Activated T-helper 2 cell treated with anti-CD3 and anti-CD28 coated beads, Interferon-gamma antibody, Interleukin-2, Interleukin-4, amounts not matched to agents 10 μg/mL and 5 μg/mL and 100 μg/mL, durations not matched to agents 14 hours and 24 hours and 36 hours (primary cell): ENCODE results near the gene CACNA2D1. TPM values are rescaled to one million over a fixed set of nuclear protein-coding genes. Genes with fewer than 3 reads are reported as not detected.
"Not testable (repeated sequence)": the region's sequence is repeated elsewhere in the genome, so short reads cannot be mapped to it uniquely, and the experiment has no call there.

Experiments
- DNase-seq: peaks from one replicate; pipeline ENCODE4 v3.0.0; 2021; ENCODE audit warnings: low spot score
- H3K27ac Mint-ChIP-seq: one replicate; pipeline ENCODE4 v1.8.0; 2021; ENCODE audit warnings: mixed read lengths
- H3K27me3 Mint-ChIP-seq: one replicate; pipeline ENCODE4 v1.8.0; 2021; ENCODE audit warnings: low read depth, mixed read lengths
- H3K36me3 Mint-ChIP-seq: one replicate; pipeline ENCODE4 v1.8.0; 2021; ENCODE audit warnings: low read depth, mixed read lengths
- H3K4me1 Mint-ChIP-seq: one replicate; pipeline ENCODE4 v1.8.0; 2021; ENCODE audit warnings: low read depth, mixed read lengths
- H3K4me3 Mint-ChIP-seq: one replicate; pipeline ENCODE4 v1.8.0; 2021; ENCODE audit warnings: low read depth, mild to moderate bottlenecking, moderate library complexity, mixed read lengths
- H3K9me3 Mint-ChIP-seq: one replicate; pipeline ENCODE4 v1.8.0; 2021; ENCODE audit warnings: mixed read lengths
- intact Hi-C: fragments of 100-400 bp; cut with micrococcal nuclease; formaldehyde crosslinking; loops from one replicate; pipeline ENCODE4 v1.15.1; 2023
- total RNA-seq: library from RNA; stranded (reverse); gene quantifications from 2 replicates; pipeline ENCODE4 v1.2.3, GENCODE V29; 2022

The CACNA2D1 gene
- total RNA-seq, 1 donor from 2014 or later, result not detected

- Mint-ChIP-seq H3K4me3 (no peak overlapping the region), H3K27me3 (no peaks in the 10 kb centered on the region), H3K36me3 (no peaks in the 10 kb centered on the region), H3K9me3 (peaks cover 4% of the 10 kb centered on the region), H3K27ac (no peak overlapping the region), H3K4me1 (no peaks in the 10 kb centered on the region)
- intact Hi-C loops, result no loop called here
- no peak for DNase-seq
Observed at GRCh38 chr7:82152858-82153257, 290.7 kb downstream of the CACNA2D1 start.

DNA sequence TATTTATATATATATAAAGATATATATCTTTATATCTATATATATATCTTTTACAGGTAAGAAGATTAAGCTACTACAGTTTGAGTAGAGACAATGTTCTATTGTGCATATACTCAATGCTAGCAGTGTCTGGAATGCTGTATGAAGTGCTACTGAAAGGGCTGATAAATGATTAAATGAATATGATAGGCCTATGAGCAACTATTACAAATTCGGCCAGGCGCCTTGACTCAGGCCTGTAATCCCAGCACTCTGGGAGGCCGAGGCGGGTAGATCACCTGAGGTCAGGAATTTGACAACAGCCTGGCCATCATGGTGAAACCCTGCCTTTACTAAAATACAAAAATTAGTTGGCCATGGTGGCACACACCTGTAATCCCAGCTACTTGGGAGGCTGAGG is 297.1 kb downstream of the CACNA2D1 start:
- intact Hi-C loops, result no loop called here
- no peaks in the 10 kb centered on the region for H3K27me3 Mint-ChIP-seq
- no peak for DNase-seq
- no peak overlapping the region for H3K4me3 Mint-ChIP-seq
- no peaks in the 10 kb centered on the region for H3K36me3 Mint-ChIP-seq
- H3K4me1 Mint-ChIP-seq, result no peaks in the 10 kb centered on the region
- H3K9me3 Mint-ChIP-seq, result peaks cover 4% of the 10 kb centered on the region
- H3K27ac Mint-ChIP-seq, result no peak overlapping the region

GRCh38 chr7:82142263-82142864 is 301.2 kb downstream of the CACNA2D1 start:
- no peak for DNase-seq
- Mint-ChIP-seq H3K36me3 (no peaks in the 10 kb centered on the region), H3K9me3 (no peaks in the 10 kb centered on the region), H3K4me3 (no peak overlapping the region), H3K4me1 (no peaks in the 10 kb centered on the region), H3K27me3 (no peaks in the 10 kb centered on the region), H3K27ac (no peak overlapping the region)
- intact Hi-C loops, result no loop called here

- no peak for DNase-seq
- no peaks in the 10 kb centered on the region for H3K9me3 Mint-ChIP-seq
- H3K27ac Mint-ChIP-seq, result no peak overlapping the region
- no peaks in the 10 kb centered on the region for H3K36me3 Mint-ChIP-seq
- no peaks in the 10 kb centered on the region for H3K4me1 Mint-ChIP-seq
- H3K27me3 Mint-ChIP-seq, result no peaks in the 10 kb centered on the region
- no peak overlapping the region for H3K4me3 Mint-ChIP-seq
- intact Hi-C loops, result no loop called here
Observed at GRCh38 chr7:82141427-82141826, 302.1 kb downstream of the CACNA2D1 start.

DNA sequence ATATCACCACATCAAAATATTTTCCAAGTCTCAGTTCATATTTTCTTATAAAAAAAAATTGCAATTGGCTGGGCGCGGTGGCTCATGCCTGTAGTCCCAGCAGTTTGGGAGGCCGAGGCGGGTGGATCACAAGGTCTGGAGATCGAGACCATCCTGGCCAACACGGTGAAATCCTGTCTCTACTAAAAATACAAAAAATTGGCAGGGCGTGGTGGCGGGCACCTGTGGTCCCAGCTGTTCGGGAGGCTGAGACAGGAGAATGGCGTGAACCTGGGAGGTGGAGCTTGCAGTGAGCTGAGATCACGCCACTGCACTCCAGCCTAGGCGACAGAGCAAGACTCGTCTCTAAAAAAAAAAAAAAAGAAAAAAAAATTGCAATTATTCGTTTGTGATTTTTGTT is 303.0 kb downstream of the CACNA2D1 start:
- intact Hi-C loops, DNase-seq, H3K4me3 Mint-ChIP-seq, H3K27me3 Mint-ChIP-seq, H3K36me3 Mint-ChIP-seq, H3K9me3 Mint-ChIP-seq, H3K4me1 Mint-ChIP-seq, H3K27ac Mint-ChIP-seq: not testable (repeated sequence)

DNA sequence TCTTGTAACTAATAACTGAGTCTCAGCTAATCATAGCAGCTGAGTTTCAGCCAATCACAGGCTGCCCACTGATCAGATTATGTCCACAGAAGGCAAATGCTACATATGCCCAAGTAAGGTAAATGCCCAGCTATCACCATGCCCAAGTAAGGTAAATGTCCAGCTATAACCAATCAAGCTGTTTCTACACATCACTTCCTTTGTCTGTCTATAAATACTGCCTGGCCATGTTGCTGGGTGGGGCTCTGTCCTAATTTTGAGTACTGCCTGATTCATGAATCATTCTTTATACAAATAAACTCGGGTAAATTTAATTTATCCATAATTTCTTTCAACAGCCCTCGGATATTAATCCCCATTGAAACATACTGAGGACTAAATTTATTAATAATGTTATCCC is 312.4 kb downstream of the CACNA2D1 start:
- no peaks in the 10 kb centered on the region for H3K27me3 Mint-ChIP-seq
- H3K4me3 Mint-ChIP-seq, result no peak overlapping the region
- no peak for DNase-seq
- H3K4me1 Mint-ChIP-seq, result no peaks in the 10 kb centered on the region
- no peaks in the 10 kb centered on the region for H3K9me3 Mint-ChIP-seq
- intact Hi-C loops, result no loop called here
- H3K36me3 Mint-ChIP-seq, result no peaks in the 10 kb centered on the region
- H3K27ac Mint-ChIP-seq, result no peak overlapping the region

DNA sequence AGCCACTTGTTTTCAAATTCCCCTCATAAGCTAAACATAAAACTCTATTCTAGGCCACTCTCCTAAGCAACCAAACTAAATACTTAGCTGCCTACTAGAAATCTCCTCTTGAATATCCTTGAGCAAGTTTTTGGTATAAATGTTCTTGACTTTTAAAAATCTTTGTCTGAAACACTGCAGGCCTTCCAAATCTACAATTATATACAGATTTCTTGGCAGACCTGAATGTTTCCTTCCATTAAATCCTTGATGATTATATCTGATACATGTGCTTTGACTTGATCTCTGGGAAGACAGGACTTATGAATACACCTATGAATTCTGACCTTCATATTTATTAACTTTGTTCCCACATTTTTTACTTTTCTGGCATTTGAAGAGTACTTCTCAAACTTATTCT is 314.5 kb downstream of the CACNA2D1 start:
- H3K9me3 Mint-ChIP-seq, result no peaks in the 10 kb centered on the region
- H3K27ac Mint-ChIP-seq, result no peak overlapping the region
- no peak overlapping the region for H3K4me3 Mint-ChIP-seq
- intact Hi-C loops, result no loop called here
- DNase-seq, result no peak
- no peaks in the 10 kb centered on the region for H3K27me3 Mint-ChIP-seq
- H3K4me1 Mint-ChIP-seq, result no peaks in the 10 kb centered on the region
- H3K36me3 Mint-ChIP-seq, result no peaks in the 10 kb centered on the region

DNA sequence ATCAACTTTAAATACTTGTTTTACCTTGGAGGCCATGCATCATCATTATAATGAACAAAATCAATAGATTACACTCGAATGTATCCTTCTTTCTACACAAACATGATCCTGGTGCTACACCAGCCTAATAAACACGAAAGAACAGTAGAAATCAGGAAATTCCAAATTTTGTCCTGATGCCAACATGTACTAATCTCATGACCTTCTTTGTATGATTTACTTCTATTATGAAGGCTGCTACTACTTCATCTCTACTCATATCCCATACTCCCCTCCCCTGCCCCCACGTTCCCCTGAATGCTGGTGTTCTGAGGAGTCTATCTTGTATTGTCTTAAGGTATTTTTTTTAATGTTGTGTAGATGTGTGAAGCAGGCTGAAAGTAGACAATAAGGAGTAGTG is 315.0 kb downstream of the CACNA2D1 start:
- intact Hi-C loops, result no loop called here
- Mint-ChIP-seq H3K27ac (no peak overlapping the region), H3K36me3 (no peaks in the 10 kb centered on the region), H3K4me1 (no peaks in the 10 kb centered on the region), H3K9me3 (no peaks in the 10 kb centered on the region), H3K27me3 (no peaks in the 10 kb centered on the region), H3K4me3 (no peak overlapping the region)
- DNase-seq, result no peak

DNA sequence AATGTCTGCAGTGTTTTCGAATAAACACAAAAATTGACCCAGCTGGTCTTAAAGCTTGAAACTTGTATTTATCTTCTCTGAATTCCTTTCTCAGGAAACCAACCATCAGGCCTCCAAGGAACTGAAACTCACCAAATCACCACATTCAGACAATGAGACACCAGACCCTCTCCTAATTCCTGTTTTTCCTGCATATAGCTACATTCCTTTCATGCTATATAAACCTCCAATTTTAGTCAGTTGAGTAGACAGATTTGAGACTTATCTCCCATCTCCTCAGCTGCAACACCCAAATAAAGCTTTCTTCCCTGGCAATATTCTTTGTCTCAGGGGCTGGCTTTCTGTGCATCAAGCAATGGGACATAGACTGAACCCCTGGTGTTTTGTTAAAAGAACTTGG is 317.0 kb downstream of the CACNA2D1 start:
- intact Hi-C loops, result no loop called here
- no peak overlapping the region for H3K27ac Mint-ChIP-seq
- H3K9me3 Mint-ChIP-seq, result no peaks in the 10 kb centered on the region
- H3K4me1 Mint-ChIP-seq, result no peaks in the 10 kb centered on the region
- no peaks in the 10 kb centered on the region for H3K27me3 Mint-ChIP-seq
- DNase-seq, result no peak
- H3K36me3 Mint-ChIP-seq, result no peaks in the 10 kb centered on the region
- H3K4me3 Mint-ChIP-seq, result no peak overlapping the region

GRCh38 chr7:82124445-82124844 is 319.1 kb downstream of the CACNA2D1 start:
- H3K4me3 Mint-ChIP-seq, result no peak overlapping the region
- no peaks in the 10 kb centered on the region for H3K4me1 Mint-ChIP-seq
- intact Hi-C loops, result no loop called here

DNA sequence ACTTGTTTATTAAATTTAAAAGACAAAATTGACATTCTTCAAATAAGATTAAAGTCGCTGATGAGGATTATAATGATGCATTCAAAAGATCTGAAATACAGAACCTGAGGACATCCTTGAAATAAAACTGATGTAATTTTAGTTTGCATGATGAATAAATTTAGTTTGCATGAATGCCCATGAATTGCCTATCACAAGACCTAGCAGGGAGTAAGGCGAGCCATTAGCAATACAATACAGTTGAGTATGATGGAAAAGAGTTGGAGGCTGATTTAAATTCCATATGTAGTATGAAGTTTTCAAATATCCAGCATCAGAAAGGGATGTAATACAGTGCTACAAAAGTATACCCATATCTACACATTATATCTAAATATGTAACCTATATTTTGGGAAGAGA is 321.3 kb downstream of the CACNA2D1 start:
- intact Hi-C loops, result no loop called here

More at GRCh38 chr7:82124445-82124844, 319.1 kb downstream of the CACNA2D1 start:
- H3K27me3 Mint-ChIP-seq, result no peaks in the 10 kb centered on the region
- H3K36me3 Mint-ChIP-seq, result no peaks in the 10 kb centered on the region
- no peak overlapping the region for H3K27ac Mint-ChIP-seq
- no peak for DNase-seq
- no peaks in the 10 kb centered on the region for H3K9me3 Mint-ChIP-seq

DNA sequence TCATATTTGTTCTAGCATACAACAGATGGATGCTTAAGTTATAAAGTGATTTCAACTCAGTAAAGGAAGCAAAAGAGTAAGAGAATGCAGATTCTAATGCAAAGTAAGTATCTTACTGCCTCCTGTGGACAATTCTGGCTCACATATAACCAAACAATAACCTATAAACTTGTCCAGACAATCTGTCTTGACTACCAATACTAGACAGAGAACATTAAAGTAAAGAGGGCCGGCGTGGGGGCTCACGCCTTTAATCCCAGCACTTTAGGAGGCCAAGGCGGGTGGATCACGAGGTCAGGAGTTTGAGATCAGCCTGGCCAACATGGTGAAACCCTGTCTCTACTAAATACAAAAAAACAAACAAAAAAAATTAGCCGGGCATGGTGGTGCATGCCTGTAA is 329.3 kb downstream of the CACNA2D1 start:
- Mint-ChIP-seq H3K36me3 (no peaks in the 10 kb centered on the region), H3K27ac (no peak overlapping the region), H3K27me3 (no peaks in the 10 kb centered on the region), H3K4me1 (no peaks in the 10 kb centered on the region), H3K4me3 (no peak overlapping the region), H3K9me3 (peaks cover 3% of the 10 kb centered on the region)
- no peak for DNase-seq
- intact Hi-C loops, result no loop called here

More for the DNA sequence above, 321.3 kb downstream of the CACNA2D1 start:
- Mint-ChIP-seq H3K4me3 (no peak overlapping the region), H3K27me3 (no peaks in the 10 kb centered on the region), H3K27ac (no peak overlapping the region), H3K4me1 (no peaks in the 10 kb centered on the region), H3K36me3 (no peaks in the 10 kb centered on the region), H3K9me3 (no peaks in the 10 kb centered on the region)
- DNase-seq, result no peak

DNA sequence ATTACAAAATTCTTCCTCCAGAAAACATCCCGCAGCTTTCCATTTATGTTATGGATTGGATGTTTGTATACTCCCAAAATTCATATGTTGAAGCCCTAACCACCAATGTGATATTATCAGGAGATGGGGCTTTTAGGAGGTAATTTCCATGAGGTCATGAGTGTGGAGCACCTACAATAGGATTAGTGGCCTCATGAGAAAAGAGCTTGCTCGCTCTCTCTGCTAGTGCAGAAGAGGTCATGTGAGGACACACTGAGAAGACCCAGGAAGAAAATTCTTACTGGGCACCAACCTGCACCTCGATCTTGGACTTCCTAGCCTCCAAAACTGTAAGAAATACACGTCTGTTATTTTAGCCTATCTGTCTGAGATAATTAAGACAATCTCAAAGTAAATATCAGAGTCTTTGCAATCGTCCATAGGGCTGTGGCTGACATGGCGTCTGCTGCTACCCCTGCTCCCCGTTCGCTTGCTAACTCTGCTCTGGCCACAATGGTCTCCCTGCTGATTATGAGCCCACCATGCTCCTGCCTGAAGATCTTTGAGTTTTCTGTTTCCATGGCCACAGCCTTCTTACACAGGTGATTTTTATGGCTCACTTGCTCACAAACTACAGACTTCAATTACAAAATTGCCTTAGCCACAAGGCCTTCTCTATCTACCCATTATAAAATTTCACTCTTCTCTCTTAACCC is 333.3 kb downstream of the CACNA2D1 start:
- Mint-ChIP-seq H3K27ac (no peak overlapping the region), H3K4me3 (no peak overlapping the region), H3K36me3 (no peaks in the 10 kb centered on the region), H3K9me3 (peaks cover 3% of the 10 kb centered on the region), H3K27me3 (no peaks in the 10 kb centered on the region), H3K4me1 (no peaks in the 10 kb centered on the region)
- intact Hi-C loops, result no loop called here
- DNase-seq, result no peak
